Lower lobe of right lung (tissue), 2 donors: ENCODE measurements around the gene TTLL10. TPM values are rescaled to one million over a fixed set of nuclear protein-coding genes. Genes with fewer than 3 reads are reported as not detected.

Experiments
- ATAC-seq, 2 donors: fragments of 200-7000 bp; cut with Tn5 transposase; one replicate each; pipeline ENCODE4 v1.9.1; 2020 to 2022; ENCODE audit warnings: mild to moderate bottlenecking in 2 of 2, moderate library complexity in 2 of 2
- DNase-seq: peaks from one replicate; pipeline ENCODE4 v3.0.0-alpha.2; 2020
- H3K27ac ChIP-seq: fragments of 200-600 bp; one replicate; pipeline ENCODE4 v1.8.0; 2022
- H3K27me3 ChIP-seq: fragments of 200-600 bp; one replicate; pipeline ENCODE4 v1.8.0; 2022; ENCODE audit warnings: low read depth
- H3K36me3 ChIP-seq: fragments of 200-600 bp; one replicate; pipeline ENCODE4 v1.8.0; 2022; ENCODE audit warnings: mild to moderate bottlenecking
- H3K4me1 ChIP-seq: fragments of 200-600 bp; one replicate; pipeline ENCODE4 v1.8.0; 2022
- H3K4me3 ChIP-seq: fragments of 200-600 bp; one replicate; pipeline ENCODE4 v1.8.0; 2022; ENCODE audit warnings: mild to moderate bottlenecking
- H3K9me3 ChIP-seq: fragments of 200-600 bp; one replicate; pipeline ENCODE4 v1.8.0; 2022
- intact Hi-C: fragments of 100-400 bp; cut with DNase I; formaldehyde crosslinking; loops from one replicate; pipeline ENCODE4 v1.11.0; 2022
- total RNA-seq: library from RNA; stranded (reverse); fragmentation: NEBNext Ultra II Directional; extraction: Animal tissue kit (Norgen Biotek cat#: 25700); gene quantifications from one replicate; pipeline ENCODE4 v1.2.1, GENCODE V29; 2021
- TF ChIP-seq, protein P1 (sequence below): fragments of 200-600 bp; IDR thresholded peaks from one replicate; pipeline ENCODE4 v1.8.0; 2022; ENCODE audit warnings: antibody characterized with exemption, mild to moderate bottlenecking
- donor health status: DM: no; HTN: yes; CAD: no; lungs with severe emphysema.

The TTLL10 gene
- total RNA-seq, 1 donor from 2014 or later, result 6.6 TPM

DNA sequence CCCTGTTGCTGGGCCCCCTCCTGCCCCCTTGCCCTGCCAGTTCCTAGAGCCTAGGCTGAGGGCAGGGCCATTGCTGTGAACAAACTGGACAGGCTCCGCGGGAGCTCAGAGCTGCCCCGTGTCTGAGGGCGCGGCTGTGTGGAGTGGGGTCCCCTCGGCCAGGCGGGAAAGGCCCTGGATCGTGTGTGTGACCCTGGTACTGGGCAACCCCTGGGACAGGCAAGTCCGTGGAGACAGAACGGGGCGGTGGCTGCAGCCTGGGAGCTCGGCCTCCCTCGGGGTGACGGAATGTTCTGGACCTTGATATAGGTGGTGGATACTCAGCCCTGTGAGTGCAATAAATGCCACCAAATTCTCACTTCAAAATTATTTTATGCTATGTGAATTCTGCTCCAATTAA, 30.0 kb upstream of the TTLL10 start:
- ATAC-seq (no peak), DNase-seq (no peak)
- Histone ChIP-seq H3K27me3 (no peaks in the 10 kb centered on the region), H3K4me1 (no peaks in the 10 kb centered on the region), H3K36me3 (no peaks in the 10 kb centered on the region), H3K4me3 (no peak overlapping the region), H3K27ac (peak overlapping the region; percentile 64), H3K9me3 (no peaks in the 10 kb centered on the region)
- intact Hi-C loops, result no loop called here
- TF ChIP-seq, protein P1, sequence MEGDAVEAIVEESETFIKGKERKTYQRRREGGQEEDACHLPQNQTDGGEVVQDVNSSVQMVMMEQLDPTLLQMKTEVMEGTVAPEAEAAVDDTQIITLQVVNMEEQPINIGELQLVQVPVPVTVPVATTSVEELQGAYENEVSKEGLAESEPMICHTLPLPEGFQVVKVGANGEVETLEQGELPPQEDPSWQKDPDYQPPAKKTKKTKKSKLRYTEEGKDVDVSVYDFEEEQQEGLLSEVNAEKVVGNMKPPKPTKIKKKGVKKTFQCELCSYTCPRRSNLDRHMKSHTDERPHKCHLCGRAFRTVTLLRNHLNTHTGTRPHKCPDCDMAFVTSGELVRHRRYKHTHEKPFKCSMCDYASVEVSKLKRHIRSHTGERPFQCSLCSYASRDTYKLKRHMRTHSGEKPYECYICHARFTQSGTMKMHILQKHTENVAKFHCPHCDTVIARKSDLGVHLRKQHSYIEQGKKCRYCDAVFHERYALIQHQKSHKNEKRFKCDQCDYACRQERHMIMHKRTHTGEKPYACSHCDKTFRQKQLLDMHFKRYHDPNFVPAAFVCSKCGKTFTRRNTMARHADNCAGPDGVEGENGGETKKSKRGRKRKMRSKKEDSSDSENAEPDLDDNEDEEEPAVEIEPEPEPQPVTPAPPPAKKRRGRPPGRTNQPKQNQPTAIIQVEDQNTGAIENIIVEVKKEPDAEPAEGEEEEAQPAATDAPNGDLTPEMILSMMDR, result no peak

GRCh38 chr1:1144122-1144842, 29.4 kb upstream of the TTLL10 start:
- peak; percentile 76 to 79 for ATAC-seq
- no peaks in the 10 kb centered on the region for H3K27me3 ChIP-seq
- H3K4me3 ChIP-seq, result no peak overlapping the region
- TF ChIP-seq, protein P1, result no peak
- no peaks in the 10 kb centered on the region for H3K36me3 ChIP-seq
- intact Hi-C loops, result no loop called here
- peak; percentile 72 for DNase-seq
- H3K27ac ChIP-seq, result peak overlapping the region; percentile 64
- H3K9me3 ChIP-seq, result no peaks in the 10 kb centered on the region
- H3K4me1 ChIP-seq, result no peaks in the 10 kb centered on the region

GRCh38 chr1:1144843-1145546, 28.7 kb upstream of the TTLL10 start:
- peak in 1 of 2 donors; percentile 2 for ATAC-seq
- no peaks in the 10 kb centered on the region for H3K4me1 ChIP-seq
- intact Hi-C loops, result no loop called here

GRCh38 chr1:1145547-1145914, 28.1 kb upstream of the TTLL10 start:
- Histone ChIP-seq H3K9me3 (no peaks in the 10 kb centered on the region), H3K27me3 (no peaks in the 10 kb centered on the region), H3K27ac (no peak overlapping the region), H3K4me3 (no peak overlapping the region), H3K36me3 (no peaks in the 10 kb centered on the region), H3K4me1 (no peaks in the 10 kb centered on the region)
- TF ChIP-seq, protein P1, result no peak
- ATAC-seq (no peak), DNase-seq (no peak)
- intact Hi-C loops, result no loop called here

More at GRCh38 chr1:1144843-1145546, 28.7 kb upstream of the TTLL10 start:
- no peaks in the 10 kb centered on the region for H3K9me3 ChIP-seq
- H3K4me3 ChIP-seq, result no peak overlapping the region
- TF ChIP-seq, protein P1, result no peak
- peak overlapping the region; percentile 64 for H3K27ac ChIP-seq
- no peaks in the 10 kb centered on the region for H3K27me3 ChIP-seq
- H3K36me3 ChIP-seq, result no peaks in the 10 kb centered on the region
- no peak for DNase-seq

DNA sequence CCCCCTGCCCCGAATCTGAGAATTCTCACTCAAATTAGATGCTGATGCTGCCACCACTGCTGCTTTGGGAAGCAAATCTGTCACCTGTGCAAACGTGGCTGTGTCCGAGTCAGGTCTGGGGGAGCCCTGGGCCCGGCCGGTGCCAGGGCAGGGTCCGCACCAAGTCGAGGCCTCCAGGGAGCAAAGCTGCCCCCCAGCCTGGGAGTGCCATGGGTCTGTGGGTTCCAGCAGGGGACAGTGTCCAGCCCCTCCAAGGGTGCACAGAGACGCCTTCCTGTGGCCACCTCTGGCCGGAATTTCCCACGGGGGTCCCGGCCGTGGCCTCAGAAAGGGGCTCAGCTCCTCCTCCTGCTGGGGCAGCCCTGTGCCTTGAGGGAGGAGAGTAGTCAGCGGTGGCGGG, 27.7 kb upstream of the TTLL10 start:
- H3K4me3 ChIP-seq, result no peak overlapping the region
- H3K4me1 ChIP-seq, result no peaks in the 10 kb centered on the region
- intact Hi-C loops, result no loop called here
- ATAC-seq (no peak), DNase-seq (no peak)
- no peaks in the 10 kb centered on the region for H3K27me3 ChIP-seq
- H3K36me3 ChIP-seq, result no peaks in the 10 kb centered on the region
- no peaks in the 10 kb centered on the region for H3K9me3 ChIP-seq
- TF ChIP-seq, protein P1, result no peak
- no peak overlapping the region for H3K27ac ChIP-seq
